Lower leg skin (tissue), 4 donors: Measurements from ENCODE around the gene RGS7BP. TPM values are rescaled to one million over a fixed set of nuclear protein-coding genes. Genes with fewer than 3 reads are reported as not detected.

Experiments used
- DNase-seq, 2 donors: peaks; one replicate each; pipeline ENCODE4 v3.0.0-alpha.2; 2019; ENCODE audit warnings: low spot score in 2 of 2
- H3K4me3 ChIP-seq: fragments of 200-600 bp; sonication (generic); 2 replicates; pipeline ENCODE4 v1.5.1; 2017; ENCODE audit warnings: mild to moderate bottlenecking, low read depth; ENCODE audit not compliant: poor library complexity, severe bottlenecking
- CTCF ChIP-seq, 3 donors: fragments of 450-650 bp; IDR thresholded peaks; one replicate each; pipeline ENCODE4 v1.5.1; 2016; ENCODE audit warnings: antibody characterized with exemption in 3 of 3, mild to moderate bottlenecking in 3 of 3, moderate library complexity in 2 of 3
- POLR2A ChIP-seq, 2 donors: fragments of 450-650 bp; IDR thresholded peaks; one replicate each; pipeline ENCODE4 v1.6.1; 2016 to 2017; ENCODE audit warnings: antibody characterized with exemption in 2 of 2, mild to moderate bottlenecking in 1 of 2, moderate library complexity in 1 of 2
- WGBS, 2 donors: methylation state at CpG; one replicate each; pipeline ENCODE4 v1.1.5; 2018; 5-methylcytosine and 5-hydroxymethylcytosine counted together
- intact Hi-C: fragments of 100-400 bp; cut with DNase I; formaldehyde crosslinking; loops from one replicate; pipeline ENCODE4 v1.15.0; 2023; ENCODE audit warnings: low total_unique reads
- total RNA-seq, 4 donors: library from RNA; depleted of rRNA; stranded (reverse); fragments of >200 nt; gene quantifications; one replicate each; pipeline ENCODE4 v1.1.0, GENCODE V29; 2016

The RGS7BP gene
- total RNA-seq, 4 donors from 2014 or later, result 0.08 to 1.7 TPM; not detected in 2

- intact Hi-C loops, result loop anchor here (5.0 kb wide), 1 partner anchor 145 kb away; no protein-coding TSS in a partner anchor
- DNase-seq, result no peak
- TF ChIP-seq POLR2A (IDR thresholded peaks at IDR 0.05) (no peak), CTCF (IDR thresholded peaks at IDR 0.05) (no peak)
- WGBS, 2 donors, result 39 to 45% methylated on average over 9 of the region's 9 CpGs
- H3K4me3 ChIP-seq, result no peak overlapping the region
Measured at GRCh38 chr5:64637144-64637543, 131.3 kb downstream of the RGS7BP start.

GRCh38 chr5:64637837-64638443 is 132.1 kb downstream of the RGS7BP start:
- intact Hi-C loops, result loop anchor here (5.0 kb wide), 1 partner anchor 144 kb away; no protein-coding TSS in a partner anchor
- TF ChIP-seq POLR2A (IDR thresholded peaks at IDR 0.05) (no peak), CTCF (IDR thresholded peaks at IDR 0.05) (no peak)
- no peak overlapping the region for H3K4me3 ChIP-seq
- no peak for DNase-seq
- WGBS, 2 donors, result 69 to 72% methylated on average over 7 to 10 of the region's 10 CpGs

GRCh38 chr5:64644831-64645230 is 139.0 kb downstream of the RGS7BP start:
- H3K4me3 ChIP-seq, result no peak overlapping the region
- no peak for DNase-seq
- intact Hi-C loops, result no loop called here
- TF ChIP-seq CTCF (IDR thresholded peaks at IDR 0.05) (no peak), POLR2A (IDR thresholded peaks at IDR 0.05) (no peak)

GRCh38 chr5:64646169-64646568 is 140.4 kb downstream of the RGS7BP start:
- H3K4me3 ChIP-seq, result no peak overlapping the region
- intact Hi-C loops, result no loop called here
- no peak for TF ChIP-seq POLR2A (IDR thresholded peaks at IDR 0.05)
- TF ChIP-seq CTCF (IDR thresholded peaks at IDR 0.05), result no peak
- no peak for DNase-seq
- WGBS, 2 donors, result 66 to 79% methylated on average over 3 of the region's 3 CpGs

- H3K4me3 ChIP-seq, result no peak overlapping the region
- intact Hi-C loops, result no loop called here
- WGBS, 2 donors, result 61 to 77% methylated on average over 2 of the region's 2 CpGs
- TF ChIP-seq CTCF (IDR thresholded peaks at IDR 0.05), result no peak
- TF ChIP-seq POLR2A (IDR thresholded peaks at IDR 0.05), result no peak
- no peak for DNase-seq
Measured at GRCh38 chr5:64649512-64649911, 143.7 kb downstream of the RGS7BP start.
